Stimulated activated CD8-positive, alpha-beta memory T cell treated with anti-CD3 and anti-CD28 coated beads, Interleukin-15, amount 100 ng/mL, for 1 hour (primary cell): ENCODE measurements around the gene KCNIP2.
"Not testable (repeated sequence)": the region's sequence is repeated elsewhere in the genome, so short reads cannot be mapped to it uniquely, and the experiment has no call there.

Experiments used
- DNase-seq: peaks from one replicate; pipeline ENCODE4 v3.0.0-alpha.2; 2020; ENCODE audit warnings: low read depth

KCNIP2 gene

DNA sequence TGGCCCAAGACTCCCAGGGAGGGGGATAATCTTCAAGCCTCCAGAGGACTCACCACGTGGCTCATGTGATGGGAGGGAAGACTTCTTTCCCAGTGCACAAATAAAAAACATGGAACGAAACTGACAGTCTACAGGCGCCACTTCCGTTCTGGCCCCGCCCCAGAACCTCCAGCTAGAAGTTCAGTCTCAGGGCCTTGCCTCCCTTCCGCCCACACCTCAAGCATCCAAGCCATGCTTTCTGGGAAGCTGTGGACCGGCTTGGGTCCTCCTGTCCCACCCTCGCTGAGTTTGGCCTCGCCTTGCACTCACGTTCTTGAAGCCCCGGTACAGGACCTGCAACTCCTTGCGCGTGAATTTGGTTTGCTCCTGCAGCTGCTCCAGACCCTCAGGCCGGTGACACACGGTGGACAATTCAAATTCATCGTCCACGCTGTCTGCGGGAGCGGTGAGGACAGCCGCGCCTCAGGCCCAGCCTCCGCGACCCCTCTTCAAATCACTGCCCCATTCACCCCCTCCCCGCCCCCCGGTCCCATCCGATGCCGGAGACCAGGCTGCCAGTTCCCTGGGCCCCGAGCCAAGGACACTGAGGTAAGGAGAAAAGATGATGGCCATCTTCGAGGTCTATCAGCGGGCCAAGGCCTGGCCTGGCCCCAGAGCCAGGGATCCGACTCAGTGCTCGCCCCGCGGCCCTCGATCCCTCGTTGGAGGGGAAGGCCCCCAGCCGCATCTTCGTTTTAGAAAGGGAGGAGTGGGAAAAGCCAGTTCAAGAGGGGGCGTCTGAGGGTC lies 14.6 kb downstream of the KCNIP2 start:
- DNase-seq = no peak

DNA sequence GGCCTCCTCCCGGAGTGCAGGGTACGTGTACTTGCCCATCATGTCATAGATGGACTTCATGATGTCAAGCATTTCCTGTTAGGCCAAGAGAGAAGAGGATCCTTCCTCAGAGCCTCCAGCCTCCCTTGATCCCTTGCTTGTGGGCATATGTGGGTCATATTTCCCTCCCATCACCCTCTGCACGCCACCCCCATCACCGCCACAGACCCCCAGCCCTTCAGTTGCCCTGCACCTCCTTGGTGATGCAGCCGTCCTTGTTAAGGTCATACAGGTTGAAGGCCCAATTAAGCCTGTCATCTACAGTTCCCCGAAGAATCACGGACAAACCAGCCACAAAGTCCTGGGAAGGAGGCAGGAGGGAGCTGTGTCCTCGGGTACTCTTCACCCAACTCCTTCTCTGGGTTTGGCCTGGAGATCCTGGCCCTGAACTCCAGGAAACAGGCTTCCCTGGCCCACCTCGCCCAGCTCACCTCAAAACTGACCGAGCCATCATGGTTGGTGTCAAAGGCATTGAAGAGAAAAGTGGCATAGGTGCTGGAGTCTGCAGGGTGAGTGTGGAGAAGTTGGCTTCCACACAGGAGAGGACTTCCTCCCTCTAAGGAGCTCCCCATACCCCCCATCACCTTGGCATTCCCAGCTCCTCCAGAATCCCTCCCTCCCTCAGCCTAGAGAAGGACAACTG lies 15.5 kb downstream of the KCNIP2 start:
- DNase-seq = no peak

GRCh38 chr10:101826852-101827434 lies 16.7 kb downstream of the KCNIP2 start:
- no peak for DNase-seq

GRCh38 chr10:101824736-101825135 lies 18.9 kb downstream of the KCNIP2 start:
- no peak for DNase-seq

DNA sequence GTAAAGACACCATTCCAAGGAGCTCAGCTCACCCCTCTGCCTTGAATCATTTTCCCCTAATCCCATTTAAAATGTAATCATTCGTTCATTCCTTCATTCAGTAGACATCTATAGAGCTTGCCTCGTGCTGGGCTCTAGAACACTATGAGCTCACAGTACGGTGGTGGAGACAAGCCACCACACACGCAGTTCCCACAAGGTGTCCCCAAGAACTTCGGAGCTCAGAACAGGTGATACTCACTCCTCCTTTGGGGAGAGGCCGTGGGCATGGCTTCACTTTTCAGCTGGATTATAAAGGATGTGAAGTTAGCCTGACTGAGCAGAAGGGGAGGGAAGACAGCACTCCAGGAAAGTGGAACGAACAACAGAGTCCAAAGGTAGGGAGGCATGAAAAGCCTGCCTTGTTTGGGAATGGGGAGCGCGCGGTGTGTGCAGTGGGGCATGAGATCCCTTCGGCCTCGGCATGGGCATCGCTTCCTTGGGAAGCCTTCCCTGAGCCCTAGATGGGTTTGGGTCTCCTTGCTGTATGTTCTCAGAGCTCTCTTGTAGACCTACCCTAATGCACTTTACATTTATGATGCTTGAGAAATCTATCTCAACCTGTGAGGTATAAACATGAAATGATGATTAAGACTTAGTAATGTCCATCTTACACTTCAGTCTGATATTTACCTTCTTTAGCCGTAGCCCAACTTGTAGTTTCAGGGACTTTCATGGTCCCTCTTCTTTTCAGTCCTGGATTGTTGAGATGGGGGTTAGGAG lies 24.5 kb downstream of the KCNIP2 start:
- no peak for DNase-seq

- DNase-seq = peak; percentile 95
Observed at GRCh38 chr10:101818119-101818871, 25.3 kb downstream of the KCNIP2 start, which contains the start of gene OGA. Gene OGA (minus strand): TSS chr10:101818444. CDS start chr10:101818022, 422 bp downstream.

DNA sequence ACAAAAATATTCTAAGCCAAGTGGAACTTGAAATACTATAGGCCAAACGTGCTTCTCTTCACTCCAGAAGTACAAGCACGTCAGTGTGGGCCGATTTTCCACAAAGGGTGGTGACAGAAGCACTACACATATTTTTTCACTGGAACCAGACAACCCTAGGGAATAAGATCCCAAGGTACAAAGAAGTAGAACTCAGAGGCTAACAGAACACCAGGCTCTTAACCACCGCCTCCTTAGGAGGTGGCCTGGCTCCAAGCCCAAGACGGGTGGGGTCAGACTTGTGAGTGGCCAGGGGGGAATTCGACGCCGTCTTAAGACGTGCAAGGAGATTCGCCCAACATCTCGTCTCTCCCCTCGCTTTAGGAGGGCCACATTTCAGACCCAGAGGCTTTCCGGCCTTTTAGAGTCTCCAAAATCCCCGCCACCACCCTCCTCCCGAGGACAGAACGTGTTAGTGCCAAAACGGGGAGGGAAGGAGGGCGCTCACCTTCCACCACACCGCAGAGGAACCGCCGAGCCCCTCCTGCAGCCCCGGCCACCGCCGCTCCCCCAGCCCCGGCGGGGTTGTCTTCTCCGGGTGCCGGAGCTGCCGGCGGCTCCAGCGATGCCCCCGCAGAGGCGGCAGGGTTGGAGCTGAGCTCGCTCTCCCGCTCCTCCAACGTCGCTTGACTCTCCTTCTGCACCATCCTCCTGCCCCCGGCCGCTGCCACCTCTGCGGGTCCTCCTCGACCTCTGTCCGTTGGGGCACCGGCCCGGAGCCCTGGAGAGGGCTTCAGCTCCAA lies 26.1 kb downstream of the KCNIP2 start:
- no peak for DNase-seq

DNA sequence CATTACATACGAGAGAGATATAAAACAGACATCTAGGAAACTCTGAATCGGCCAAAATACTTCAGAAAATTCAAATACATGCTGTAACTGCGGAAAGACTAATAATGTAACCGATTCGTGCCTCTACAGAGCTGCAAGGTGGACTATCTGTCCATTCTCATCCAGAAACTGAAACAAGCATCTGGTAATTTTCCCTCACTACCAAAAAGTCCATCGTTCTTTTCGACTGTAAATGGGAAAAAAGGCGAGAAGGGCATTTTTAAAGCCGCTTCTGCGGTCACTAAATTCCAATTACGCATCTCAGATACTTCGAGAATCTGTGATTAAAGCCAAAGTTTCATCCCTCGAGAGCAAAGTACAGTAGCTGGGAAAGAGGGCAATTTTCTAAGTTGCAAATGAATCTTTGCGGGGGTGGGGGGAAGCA lies 26.7 kb downstream of the KCNIP2 start:
- no peak for DNase-seq

DNA sequence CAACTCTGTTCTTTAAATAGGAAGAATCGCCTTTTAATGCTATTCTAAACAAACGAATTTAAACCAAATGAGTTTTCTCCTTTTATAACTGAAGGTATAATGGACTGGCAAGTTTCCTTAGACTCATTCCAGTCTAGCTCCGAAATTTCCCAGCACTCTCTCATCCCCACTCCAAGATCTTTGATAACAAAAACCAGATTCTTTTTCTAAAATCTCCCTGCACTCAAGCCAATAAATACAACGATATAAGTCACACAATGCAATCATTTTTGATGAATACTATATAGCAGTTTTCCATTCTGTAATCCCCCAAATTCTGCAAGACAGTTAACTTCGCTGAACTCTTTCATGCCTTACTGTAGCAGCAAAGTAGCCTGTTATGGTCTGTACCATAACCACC lies 27.2 kb downstream of the KCNIP2 start:
- DNase-seq = no peak

- no peak for DNase-seq
Observed at GRCh38 chr10:101814466-101815071, 29.0 kb downstream of the KCNIP2 start.

- no peak for DNase-seq
Observed at GRCh38 chr10:101812606-101813005, 31.0 kb downstream of the KCNIP2 start.

- no peak for DNase-seq
Observed at GRCh38 chr10:101807158-101807557, 36.4 kb downstream of the KCNIP2 start.

DNA sequence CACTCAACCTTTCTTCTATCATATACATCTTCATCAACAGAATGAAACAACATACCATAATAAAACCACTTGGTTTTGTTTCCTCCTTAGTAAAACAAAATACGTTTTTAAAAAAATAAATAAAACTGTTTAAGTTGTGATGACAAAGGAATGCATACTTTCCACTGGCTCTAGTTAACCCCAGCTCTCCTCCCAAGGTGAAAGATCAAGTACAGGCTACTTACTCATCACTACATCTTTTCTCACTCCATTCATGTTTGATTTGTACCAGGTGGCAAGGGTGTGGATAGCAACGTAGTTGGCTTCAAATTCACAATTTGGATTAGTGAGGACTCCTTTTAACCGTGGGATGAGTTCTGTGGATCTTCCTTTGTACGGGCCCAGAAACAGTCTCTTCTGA lies 40.1 kb downstream of the KCNIP2 start:
- DNase-seq = no peak

DNA sequence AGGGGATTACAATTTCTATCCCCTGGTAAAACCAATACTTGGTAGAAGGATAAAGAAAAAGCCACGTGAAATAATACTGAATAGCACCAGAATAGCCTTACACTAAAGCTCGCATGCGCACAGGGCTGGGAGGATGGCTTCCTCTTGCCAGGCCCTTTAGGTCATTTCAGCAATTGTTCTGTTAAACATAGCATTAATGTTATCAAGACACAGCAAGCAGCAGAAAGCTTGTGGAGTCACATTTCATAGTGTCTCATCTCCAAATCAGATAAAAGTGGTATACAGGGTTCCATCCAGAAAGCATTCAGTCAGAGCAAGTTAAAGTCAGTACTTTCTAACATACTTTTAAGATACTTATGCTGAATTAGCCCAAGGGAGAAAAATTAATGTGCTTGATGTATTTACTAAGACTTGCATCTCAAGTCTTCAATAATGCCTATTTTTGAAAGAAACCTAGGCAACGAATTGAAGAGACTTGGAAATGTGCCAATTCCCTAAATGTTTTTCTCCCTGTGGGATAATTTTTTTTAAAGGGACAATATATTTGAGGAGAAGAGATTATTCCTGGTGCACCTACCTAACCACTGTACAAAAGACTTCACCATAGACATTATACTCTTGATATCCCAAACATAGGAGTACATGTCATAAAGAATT lies 46.1 kb downstream of the KCNIP2 start:
- DNase-seq = no peak

DNA sequence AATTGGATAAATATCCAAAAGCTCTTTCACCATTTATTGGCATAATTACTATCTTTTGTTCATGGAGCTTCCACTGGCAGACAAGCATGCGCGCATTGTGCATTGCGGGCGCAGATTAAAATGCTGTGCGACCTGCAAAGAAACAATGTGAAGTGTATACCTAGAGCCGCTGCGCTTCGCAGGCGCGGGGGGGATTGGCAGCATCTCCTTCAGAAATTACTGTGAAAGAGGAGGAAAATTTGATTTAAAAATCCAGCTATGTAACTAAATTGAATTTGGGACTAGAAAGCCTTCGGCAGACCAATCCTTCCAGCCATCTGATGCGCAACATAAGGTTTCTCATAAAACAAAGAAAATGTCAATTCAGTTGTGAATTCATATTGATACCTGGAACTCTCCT lies 50.1 kb downstream of the KCNIP2 start:
- no peak for DNase-seq

DNA sequence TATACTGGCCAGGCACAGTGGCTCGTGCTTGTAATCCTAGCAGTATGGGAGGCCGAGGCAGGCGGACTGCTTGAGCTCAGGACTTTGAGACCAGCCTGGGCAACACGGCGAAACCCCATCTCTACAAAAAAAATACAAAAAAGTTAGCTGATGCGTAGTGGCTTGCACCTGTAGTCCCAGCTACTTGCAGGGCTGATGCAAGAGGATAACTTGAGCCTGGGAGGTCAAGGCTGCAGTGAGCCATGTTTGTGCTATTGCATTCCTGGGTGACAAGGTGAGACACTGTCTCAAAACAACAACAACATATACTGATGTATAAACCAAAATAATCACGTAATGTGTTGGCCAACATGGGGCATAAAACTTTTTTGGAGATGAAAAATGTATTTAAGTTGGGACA lies 53.9 kb downstream of the KCNIP2 start:
- no peak for DNase-seq

- DNase-seq = not testable (repeated sequence)
Observed at GRCh38 chr10:101789231-101789630, 54.4 kb downstream of the KCNIP2 start.

DNA sequence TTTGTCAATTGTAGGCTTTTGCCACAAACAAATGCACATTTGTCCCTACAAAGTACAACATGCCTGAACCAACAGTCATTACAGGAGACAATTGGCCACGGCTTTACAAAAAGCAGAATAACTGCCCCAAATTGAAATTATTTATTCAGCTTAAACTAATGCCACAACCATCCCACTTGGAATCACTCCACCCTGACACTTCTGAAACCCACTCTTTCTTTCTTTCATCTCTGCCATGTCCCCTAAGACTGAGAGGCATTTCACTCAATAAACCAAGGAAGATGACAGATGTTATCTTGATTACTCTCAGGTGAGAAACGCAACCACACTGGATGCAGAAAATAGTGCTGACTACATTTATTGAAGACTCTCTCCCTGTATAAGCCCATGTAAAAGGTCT lies 57.8 kb downstream of the KCNIP2 start:
- no peak for DNase-seq

DNA sequence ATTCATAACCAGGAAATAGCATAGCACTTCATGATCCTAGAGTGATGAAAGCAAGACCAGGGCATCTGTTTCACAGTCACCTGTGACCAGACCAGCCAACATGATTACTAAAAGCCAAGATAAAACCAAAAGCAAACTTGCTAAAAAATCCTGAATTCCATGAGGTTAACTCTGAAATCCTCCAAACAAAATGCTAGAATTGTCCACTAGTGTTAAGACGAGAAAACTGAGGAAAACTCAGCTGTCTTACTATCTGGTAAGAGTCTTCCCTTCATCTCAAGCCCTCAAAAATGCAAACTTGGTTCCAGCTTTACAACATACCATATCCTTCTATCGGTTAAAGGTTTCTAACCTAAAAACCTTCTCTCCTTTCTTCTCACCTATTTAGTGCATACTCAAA lies 59.0 kb downstream of the KCNIP2 start:
- DNase-seq = no peak

- no peak for DNase-seq
Observed at GRCh38 chr10:101783736-101784118, 59.9 kb downstream of the KCNIP2 start.
